ENCODE data around the gene PCBP3.
A peak's percentile ranks its signal among the peaks of the same experiment; 100 is the strongest.
"Not testable (repeated sequence)": the region's sequence is repeated elsewhere in the genome, so short reads cannot be mapped to it uniquely, and the experiment has no call there.

The PCBP3 gene

GRCh38 chr21:45892916-45893739 lies 249.6 kb downstream of the PCBP3 start:
- H3K4me3 ChIP-seq (ENCODE audit: control insufficient read depth, low read depth, low read length) = no peak overlapping the region
- DNase-seq (ENCODE audit: low read depth) = no peak
- no peak for TF ChIP-seq CTCF (conservative IDR thresholded peaks at IDR 0.05; ENCODE audit: control insufficient read depth, insufficient read depth, low read depth, low read length)

- no peak overlapping the region for H3K4me3 ChIP-seq (ENCODE audit: control insufficient read depth, low read depth, low read length)
- no peak for DNase-seq (ENCODE audit: low read depth)
- TF ChIP-seq CTCF (conservative IDR thresholded peaks at IDR 0.05; ENCODE audit: control insufficient read depth, insufficient read depth, low read depth, low read length) = no peak
Measured at GRCh38 chr21:45893740-45894449, 250.4 kb downstream of the PCBP3 start.

GRCh38 chr21:45894450-45894825 lies 250.9 kb downstream of the PCBP3 start:
- no peak overlapping the region for H3K4me3 ChIP-seq (ENCODE audit: control insufficient read depth, low read depth, low read length)

GRCh38 chr21:45894906-45895777 lies 251.6 kb downstream of the PCBP3 start:
- TF ChIP-seq CTCF (conservative IDR thresholded peaks at IDR 0.05; ENCODE audit: control insufficient read depth, insufficient read depth, low read depth, low read length) = no peak
- DNase-seq (ENCODE audit: low read depth) = no peak

More at GRCh38 chr21:45894450-45894825, 250.9 kb downstream of the PCBP3 start:
- TF ChIP-seq CTCF (conservative IDR thresholded peaks at IDR 0.05; ENCODE audit: control insufficient read depth, insufficient read depth, low read depth, low read length) = no peak
- DNase-seq (ENCODE audit: low read depth) = peak; percentile 87

GRCh38 chr21:45895778-45896370 lies 252.3 kb downstream of the PCBP3 start:
- H3K4me3 ChIP-seq (ENCODE audit: control insufficient read depth, low read depth, low read length) = no peak overlapping the region

More at GRCh38 chr21:45894906-45895777, 251.6 kb downstream of the PCBP3 start:
- H3K4me3 ChIP-seq (ENCODE audit: control insufficient read depth, low read depth, low read length) = no peak overlapping the region

GRCh38 chr21:45896431-45896830 lies 252.9 kb downstream of the PCBP3 start:
- not testable (repeated sequence) for H3K4me3 ChIP-seq (ENCODE audit: control insufficient read depth, low read depth, low read length); DNase-seq (ENCODE audit: low read depth)

More at GRCh38 chr21:45895778-45896370, 252.3 kb downstream of the PCBP3 start:
- no peak for TF ChIP-seq CTCF (conservative IDR thresholded peaks at IDR 0.05; ENCODE audit: control insufficient read depth, insufficient read depth, low read depth, low read length)
- no peak for DNase-seq (ENCODE audit: low read depth)
